Measurements from ENCODE around the gene ARHGEF6. TPM values are rescaled to one million over a fixed set of nuclear protein-coding genes. Genes with fewer than 3 reads are reported as not detected.

ARHGEF6 gene
- total and polyA plus RNA-seq, 2 experiments from 2014 or later: 2.5 to 6.0 TPM

DNA sequence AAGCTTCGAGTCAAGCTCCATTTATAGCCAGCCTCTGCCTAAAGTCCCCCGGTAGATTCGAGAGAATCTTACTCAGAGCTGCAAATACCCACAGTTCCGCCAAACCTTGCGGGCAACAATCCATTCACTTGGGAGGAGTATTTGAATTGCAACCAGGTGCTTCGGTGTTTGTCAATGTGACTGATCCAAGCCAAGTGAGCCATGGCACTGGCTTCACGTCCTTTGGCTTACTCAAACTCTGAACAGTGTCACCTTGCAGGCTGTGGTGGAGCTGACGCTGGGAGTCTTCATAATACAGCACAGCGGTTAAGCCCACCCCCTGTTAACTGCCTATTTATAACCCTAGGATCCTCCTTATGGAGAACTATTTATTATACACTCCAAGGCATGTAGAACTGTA is 121.6 kb downstream of the ARHGEF6 start:
- H3K36me3 Mint-ChIP-seq (ENCODE audit: low read depth): no peaks in the 10 kb centered on the region
- H3K4me3 Mint-ChIP-seq: no peak overlapping the region
- no peaks in the 10 kb centered on the region for H3K27me3 ChIP-seq (ENCODE audit: insufficient read depth)
- peaks cover 2% of the 10 kb centered on the region; the same call in 1 of the 3 replicates for H3K9me3 Mint-ChIP-seq
- no peak overlapping the region for H3K27ac ChIP-seq (ENCODE audit: low read depth)
- H3F3A ChIP-seq (replicated peaks; ENCODE audit: low read depth): no peaks in the 10 kb centered on the region
- H3K79me2 ChIP-seq (replicated peaks; ENCODE audit: insufficient read depth): no peaks in the 10 kb centered on the region
- no peaks in the 10 kb centered on the region for H3K9me2 ChIP-seq (ENCODE audit: insufficient read depth)
- H3K4me2 ChIP-seq: no peak overlapping the region
- peaks cover 5% of the 10 kb centered on the region for H3K27me3 Mint-ChIP-seq (ENCODE audit: insufficient read depth, low read depth, poor library complexity)
- no peaks in the 10 kb centered on the region for H4K20me1 ChIP-seq (replicated peaks; ENCODE audit: insufficient read depth)
- no peak overlapping the region for H3K27ac Mint-ChIP-seq
- H3K4me3 ChIP-seq: no peak overlapping the region
- DNase-seq (ENCODE audit: low spot score): no peak
- ATAC-seq: no peak
- peaks cover 8% of the 10 kb centered on the region; the same call in 2 of the 3 replicates for H3K4me1 Mint-ChIP-seq
- H2AFZ ChIP-seq: no peak overlapping the region
- no peaks in the 10 kb centered on the region for H3K4me1 ChIP-seq (ENCODE audit: insufficient read depth)
- H3K36me3 ChIP-seq (ENCODE audit: insufficient read depth): no peaks in the 10 kb centered on the region
- TF ChIP-seq, protein P1, sequence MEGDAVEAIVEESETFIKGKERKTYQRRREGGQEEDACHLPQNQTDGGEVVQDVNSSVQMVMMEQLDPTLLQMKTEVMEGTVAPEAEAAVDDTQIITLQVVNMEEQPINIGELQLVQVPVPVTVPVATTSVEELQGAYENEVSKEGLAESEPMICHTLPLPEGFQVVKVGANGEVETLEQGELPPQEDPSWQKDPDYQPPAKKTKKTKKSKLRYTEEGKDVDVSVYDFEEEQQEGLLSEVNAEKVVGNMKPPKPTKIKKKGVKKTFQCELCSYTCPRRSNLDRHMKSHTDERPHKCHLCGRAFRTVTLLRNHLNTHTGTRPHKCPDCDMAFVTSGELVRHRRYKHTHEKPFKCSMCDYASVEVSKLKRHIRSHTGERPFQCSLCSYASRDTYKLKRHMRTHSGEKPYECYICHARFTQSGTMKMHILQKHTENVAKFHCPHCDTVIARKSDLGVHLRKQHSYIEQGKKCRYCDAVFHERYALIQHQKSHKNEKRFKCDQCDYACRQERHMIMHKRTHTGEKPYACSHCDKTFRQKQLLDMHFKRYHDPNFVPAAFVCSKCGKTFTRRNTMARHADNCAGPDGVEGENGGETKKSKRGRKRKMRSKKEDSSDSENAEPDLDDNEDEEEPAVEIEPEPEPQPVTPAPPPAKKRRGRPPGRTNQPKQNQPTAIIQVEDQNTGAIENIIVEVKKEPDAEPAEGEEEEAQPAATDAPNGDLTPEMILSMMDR (conservative IDR thresholded peaks at IDR 0.05; ENCODE audit: low read depth in 2 of 2): no peak
- TF ChIP-seq CREB1 (CRISPR knock-in tag; IDR thresholded peaks at IDR 0.05; ENCODE audit: low read depth) (no peak), POLR2AphosphoS5 (IDR thresholded peaks at IDR 0.05; ENCODE audit: low read depth) (no peak), EZH2 (IDR thresholded peaks at IDR 0.05; ENCODE audit: low read depth, unreplicated experiment) (no peak), ZNF331 (CRISPR knock-in tag; IDR thresholded peaks at IDR 0.05; ENCODE audit: low read depth) (no peak), EZH2phosphoT487 (IDR thresholded peaks at IDR 0.05; ENCODE audit: unreplicated experiment) (no peak), REST (IDR thresholded peaks at IDR 0.05; ENCODE audit: unreplicated experiment) (no peak), JUNB (IDR thresholded peaks at IDR 0.05; ENCODE audit: unreplicated experiment) (no peak), STAT1 (IDR thresholded peaks at IDR 0.05; ENCODE audit: unreplicated experiment) (no peak), NANOG (IDR thresholded peaks at IDR 0.05; ENCODE audit: borderline replicate concordance) (no peak), ZNF114 (CRISPR knock-in tag; IDR thresholded peaks at IDR 0.05) (no peak), ZNF462 (CRISPR knock-in tag; IDR thresholded peaks at IDR 0.05) (no peak)
- TF ChIP-seq, protein P2, sequence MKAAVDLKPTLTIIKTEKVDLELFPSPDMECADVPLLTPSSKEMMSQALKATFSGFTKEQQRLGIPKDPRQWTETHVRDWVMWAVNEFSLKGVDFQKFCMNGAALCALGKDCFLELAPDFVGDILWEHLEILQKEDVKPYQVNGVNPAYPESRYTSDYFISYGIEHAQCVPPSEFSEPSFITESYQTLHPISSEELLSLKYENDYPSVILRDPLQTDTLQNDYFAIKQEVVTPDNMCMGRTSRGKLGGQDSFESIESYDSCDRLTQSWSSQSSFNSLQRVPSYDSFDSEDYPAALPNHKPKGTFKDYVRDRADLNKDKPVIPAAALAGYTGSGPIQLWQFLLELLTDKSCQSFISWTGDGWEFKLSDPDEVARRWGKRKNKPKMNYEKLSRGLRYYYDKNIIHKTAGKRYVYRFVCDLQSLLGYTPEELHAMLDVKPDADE (IDR thresholded peaks at IDR 0.05): no peak

Data from GM23338 (cell line).